ENCODE results near the gene PRKCA. TPM values are rescaled to one million over a fixed set of nuclear protein-coding genes. Genes with fewer than 3 reads are reported as not detected.

PRKCA gene
- total and polyA plus RNA-seq, 10 of the 15 experiments (the other 5 are each of a cell fraction or from before 2014, with no cell fraction given), result 0.11 to 14.6 (median 0.72) TPM

- intact Hi-C loops (cut with micrococcal nuclease; ENCODE audit: unreplicated experiment) (no loop called here), in situ Hi-C loops (cut with MboI) (no loop called here)
- ATAC-seq (no peak; the same call in 2 of the 3 replicates), FAIRE-seq (no peak), DNase-seq (ENCODE audit: low read depth, low spot score) (no peak)
- Histone ChIP-seq H3K79me2 (ENCODE audit: control insufficient read depth, insufficient read depth, low read length) (no peaks in the 10 kb centered on the region), H3K27me3 (replicated peaks in 1 of 2; ENCODE audit: control insufficient read depth in 2 of 2, insufficient read depth in 2 of 2, low read length in 1 of 2) (no peaks in the 10 kb centered on the region), H3K4me1 (ENCODE audit: control insufficient read depth, insufficient read depth, low read length) (no peaks in the 10 kb centered on the region), H2AFZ (ENCODE audit: control insufficient read depth, low read depth, low read length) (no peak overlapping the region), H3K4me3 (no peak overlapping the region), H3K27ac (ENCODE audit: control insufficient read depth, insufficient read depth) (no peak overlapping the region), H3K9me3 (replicated peaks; ENCODE audit: control insufficient read depth, insufficient read depth, low read length) (peaks cover 2% of the 10 kb centered on the region; the same call in 2 of the 3 replicates), H3K4me2 (ENCODE audit: control insufficient read depth, insufficient read depth) (no peak overlapping the region), H4K20me1 (ENCODE audit: control insufficient read depth, insufficient read depth) (no peaks in the 10 kb centered on the region), H3K36me3 (ENCODE audit: control insufficient read depth in 2 of 2, insufficient read depth in 2 of 2, low read length in 1 of 2) (no peaks in the 10 kb centered on the region), H3K9ac (ENCODE audit: control insufficient read depth, insufficient read depth, low read length) (no peak overlapping the region)
- TF ChIP-seq ZNF24 (IDR thresholded peaks at IDR 0.05) (no peak), EED (IDR thresholded peaks at IDR 0.05; ENCODE audit: low read depth) (no peak), CBX3 (IDR thresholded peaks at IDR 0.05; ENCODE audit: borderline replicate concordance, low read depth) (no peak), LARP7 (IDR thresholded peaks at IDR 0.05) (no peak)
- SMC1A ChIA-PET (ENCODE audit: uncharacterized antibody, unreplicated experiment), result interaction anchor here (0.9 to 1.5 kb wide), 4 partner anchors 10 to 76 kb away, joined by 3 to 7 read pairs (median 3); no protein-coding TSS in a partner anchor
- WGBS (ENCODE audit: insufficient coverage, insufficient replicate concordance, low lambda C conversion rate, missing lambda C conversion rate), result 0% methylated on average over 3 of the region's 3 CpGs
- CTCF ChIA-PET, result interaction anchor here (0.9 to 1.7 kb wide), 2 partner anchors 18 to 244 kb away, joined by 3 to 9 read pairs; no protein-coding TSS in a partner anchor
- no TSS peak for BruUV-seq (replicated peaks)
- RAD21 ChIA-PET (ENCODE audit: unreplicated experiment), result no interaction called here
- POLR2A ChIA-PET, result no interaction called here
Measured at GRCh38 chr17:66548158-66548557, 245.7 kb downstream of the PRKCA start.

DNA sequence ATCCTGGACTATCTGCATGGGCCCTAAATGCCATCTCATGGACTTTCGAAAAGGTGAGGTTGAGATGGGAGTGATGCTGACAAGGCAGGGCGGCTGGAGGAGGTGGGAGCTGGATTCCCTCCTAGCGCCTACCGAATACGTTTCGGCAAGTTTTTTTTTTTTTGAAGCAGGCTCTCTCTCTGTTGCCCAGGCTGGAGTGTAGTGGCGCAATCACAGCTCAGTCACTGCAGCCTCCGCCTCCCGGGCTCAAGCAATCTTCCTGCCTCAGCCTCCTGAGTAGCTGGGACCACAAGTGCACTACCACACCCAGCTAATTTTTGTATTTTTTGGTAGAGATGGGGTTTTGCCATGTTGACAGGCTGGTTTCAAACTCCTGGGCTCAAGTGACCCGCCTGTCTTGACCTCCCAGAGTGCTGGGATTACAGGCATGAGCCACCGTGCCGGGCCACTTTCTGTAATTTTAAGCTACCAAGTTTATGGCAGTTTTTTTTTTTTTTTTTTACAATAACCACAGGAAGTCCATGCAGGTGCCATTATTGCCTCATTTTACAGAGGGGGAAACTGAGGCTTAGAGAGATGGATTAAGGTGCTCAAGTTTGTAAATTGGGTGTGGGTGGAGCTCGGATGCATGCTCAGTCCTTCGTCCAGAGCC lies 246.4 kb downstream of the PRKCA start:
- FAIRE-seq (no peak), DNase-seq (ENCODE audit: low read depth, low spot score) (no peak), ATAC-seq (no peak)
- ChIA-PET POLR2A (interaction anchor here (0.6 kb wide), 1 partner anchor 125 kb away, joined by 3 read pairs; no protein-coding TSS in a partner anchor), CTCF (interaction anchor here (1.7 kb wide), 1 partner anchor 17 kb away, joined by 9 read pairs; no protein-coding TSS in a partner anchor), SMC1A (ENCODE audit: uncharacterized antibody, unreplicated experiment) (interaction anchor here (0.7 to 1.5 kb wide), 3 partner anchors 18 to 77 kb away, joined by 3 to 7 read pairs (median 3); no protein-coding TSS in a partner anchor), RAD21 (ENCODE audit: unreplicated experiment) (no interaction called here)
- no peak overlapping the region for H3K27ac ChIP-seq (ENCODE audit: control insufficient read depth, insufficient read depth)
- no peaks in the 10 kb centered on the region for H3K79me2 ChIP-seq (ENCODE audit: control insufficient read depth, insufficient read depth, low read length)
- intact Hi-C loops (cut with micrococcal nuclease; ENCODE audit: unreplicated experiment) (no loop called here), in situ Hi-C loops (cut with MboI) (no loop called here)
- no peak overlapping the region for H3K9ac ChIP-seq (ENCODE audit: control insufficient read depth, insufficient read depth, low read length)
- H4K20me1 ChIP-seq (ENCODE audit: control insufficient read depth, insufficient read depth), result no peaks in the 10 kb centered on the region
- no TSS peak for BruUV-seq (replicated peaks)
- WGBS (ENCODE audit: insufficient coverage, insufficient replicate concordance, low lambda C conversion rate, missing lambda C conversion rate), result 58% methylated on average over 14 of the region's 14 CpGs
- H3K4me1 ChIP-seq (ENCODE audit: control insufficient read depth, insufficient read depth, low read length), result no peaks in the 10 kb centered on the region
- no peak overlapping the region for H3K4me2 ChIP-seq (ENCODE audit: control insufficient read depth, insufficient read depth)
- TF ChIP-seq, protein P1, sequence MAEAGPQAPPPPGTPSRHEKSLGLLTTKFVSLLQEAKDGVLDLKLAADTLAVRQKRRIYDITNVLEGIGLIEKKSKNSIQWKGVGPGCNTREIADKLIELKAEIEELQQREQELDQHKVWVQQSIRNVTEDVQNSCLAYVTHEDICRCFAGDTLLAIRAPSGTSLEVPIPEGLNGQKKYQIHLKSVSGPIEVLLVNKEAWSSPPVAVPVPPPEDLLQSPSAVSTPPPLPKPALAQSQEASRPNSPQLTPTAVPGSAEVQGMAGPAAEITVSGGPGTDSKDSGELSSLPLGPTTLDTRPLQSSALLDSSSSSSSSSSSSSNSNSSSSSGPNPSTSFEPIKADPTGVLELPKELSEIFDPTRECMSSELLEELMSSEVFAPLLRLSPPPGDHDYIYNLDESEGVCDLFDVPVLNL (IDR thresholded peaks at IDR 0.05; ENCODE audit: low read depth, low read length), result no peak
- TF ChIP-seq, protein P2, sequence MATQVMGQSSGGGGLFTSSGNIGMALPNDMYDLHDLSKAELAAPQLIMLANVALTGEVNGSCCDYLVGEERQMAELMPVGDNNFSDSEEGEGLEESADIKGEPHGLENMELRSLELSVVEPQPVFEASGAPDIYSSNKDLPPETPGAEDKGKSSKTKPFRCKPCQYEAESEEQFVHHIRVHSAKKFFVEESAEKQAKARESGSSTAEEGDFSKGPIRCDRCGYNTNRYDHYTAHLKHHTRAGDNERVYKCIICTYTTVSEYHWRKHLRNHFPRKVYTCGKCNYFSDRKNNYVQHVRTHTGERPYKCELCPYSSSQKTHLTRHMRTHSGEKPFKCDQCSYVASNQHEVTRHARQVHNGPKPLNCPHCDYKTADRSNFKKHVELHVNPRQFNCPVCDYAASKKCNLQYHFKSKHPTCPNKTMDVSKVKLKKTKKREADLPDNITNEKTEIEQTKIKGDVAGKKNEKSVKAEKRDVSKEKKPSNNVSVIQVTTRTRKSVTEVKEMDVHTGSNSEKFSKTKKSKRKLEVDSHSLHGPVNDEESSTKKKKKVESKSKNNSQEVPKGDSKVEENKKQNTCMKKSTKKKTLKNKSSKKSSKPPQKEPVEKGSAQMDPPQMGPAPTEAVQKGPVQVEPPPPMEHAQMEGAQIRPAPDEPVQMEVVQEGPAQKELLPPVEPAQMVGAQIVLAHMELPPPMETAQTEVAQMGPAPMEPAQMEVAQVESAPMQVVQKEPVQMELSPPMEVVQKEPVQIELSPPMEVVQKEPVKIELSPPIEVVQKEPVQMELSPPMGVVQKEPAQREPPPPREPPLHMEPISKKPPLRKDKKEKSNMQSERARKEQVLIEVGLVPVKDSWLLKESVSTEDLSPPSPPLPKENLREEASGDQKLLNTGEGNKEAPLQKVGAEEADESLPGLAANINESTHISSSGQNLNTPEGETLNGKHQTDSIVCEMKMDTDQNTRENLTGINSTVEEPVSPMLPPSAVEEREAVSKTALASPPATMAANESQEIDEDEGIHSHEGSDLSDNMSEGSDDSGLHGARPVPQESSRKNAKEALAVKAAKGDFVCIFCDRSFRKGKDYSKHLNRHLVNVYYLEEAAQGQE (IDR thresholded peaks at IDR 0.05; ENCODE audit: low read depth, low read length), result no peak
- no peak for TF ChIP-seq FOXK2 (IDR thresholded peaks at IDR 0.05)
- TF ChIP-seq SMC3 (IDR thresholded peaks at IDR 0.05; ENCODE audit: borderline replicate concordance, low read length), result no peak
- no peak for TF ChIP-seq ESRRA (IDR thresholded peaks at IDR 0.05; ENCODE audit: low read length)
- no peak for TF ChIP-seq MEF2A (IDR thresholded peaks at IDR 0.05; ENCODE audit: insufficient read depth, low read depth, low read length)
- TF ChIP-seq CHD1 (IDR thresholded peaks at IDR 0.05; ENCODE audit: low read depth, low read length), result no peak
- TF ChIP-seq RCOR1 (conservative IDR thresholded peaks at IDR 0.05; ENCODE audit: low read depth, low read length), result no peak
- H2AFZ ChIP-seq (ENCODE audit: control insufficient read depth, low read depth, low read length), result no peak overlapping the region
- H3K27me3 ChIP-seq (replicated peaks in 1 of 2; ENCODE audit: control insufficient read depth in 2 of 2, insufficient read depth in 2 of 2, low read length in 1 of 2), result no peaks in the 10 kb centered on the region
- peaks cover 2% of the 10 kb centered on the region; the same call in 2 of the 3 replicates for H3K9me3 ChIP-seq (replicated peaks; ENCODE audit: control insufficient read depth, insufficient read depth, low read length)
- no peak overlapping the region for H3K4me3 ChIP-seq
- H3K36me3 ChIP-seq (ENCODE audit: control insufficient read depth in 2 of 2, insufficient read depth in 2 of 2, low read length in 1 of 2), result no peaks in the 10 kb centered on the region

Data from GM12878 (cell line).